Natural killer cell (primary cell): ENCODE data around the gene PJA2. TPM values are rescaled to one million over a fixed set of nuclear protein-coding genes. Genes with fewer than 3 reads are reported as not detected.

Source experiments
- ATAC-seq, 3 donors: fragments of 150-1000 bp in 2 of 3; fragments of 200-7000 bp in 1 of 3; cut with Tn5 transposase; 1 replicate in 1 of 3; 2 replicates in 2 of 3; pipeline ENCODE4 v1.10.0; 2021; ENCODE audit warnings: mild to moderate bottlenecking in 2 of 3, moderate library complexity in 2 of 3
- DNase-seq, 2 donors: peaks; one replicate each; pipeline versions ENCODE4 v3.0.0 to v3.0.0-alpha.2; 2013 to 2021; ENCODE audit warnings: mixed read lengths in 1 of 2
- H3K27ac ChIP-seq: one replicate; pipeline ENCODE4 v1.5.1; 2013; ENCODE audit warnings: mild to moderate bottlenecking, low read length
- H3K27me3 ChIP-seq: one replicate; pipeline ENCODE4 v1.6.1; 2013; ENCODE audit warnings: low read length; ENCODE audit not compliant: control insufficient read depth, insufficient read depth
- H3K36me3 ChIP-seq: one replicate; pipeline ENCODE4 v1.6.1; 2013; ENCODE audit warnings: low read length; ENCODE audit not compliant: control insufficient read depth, insufficient read depth
- H3K4me1 ChIP-seq: one replicate; pipeline ENCODE4 v1.6.1; 2013; ENCODE audit warnings: low read length; ENCODE audit not compliant: control insufficient read depth, insufficient read depth
- H3K4me3 ChIP-seq: one replicate; pipeline ENCODE4 v1.5.1; 2013; ENCODE audit warnings: low read length
- H3K9me3 ChIP-seq: one replicate; pipeline ENCODE4 v1.6.1; 2013; ENCODE audit warnings: low read length; ENCODE audit not compliant: control insufficient read depth, insufficient read depth
- H3K27ac Mint-ChIP-seq, 2 donors: one replicate each; pipeline ENCODE4 v1.8.0; 2022; ENCODE audit warnings: mild to moderate bottlenecking in 2 of 2, mixed read lengths in 2 of 2, moderate library complexity in 1 of 2
- H3K27me3 Mint-ChIP-seq, 2 donors: one replicate each; pipeline ENCODE4 v1.8.0; 2022; ENCODE audit warnings: low read depth in 2 of 2, mixed read lengths in 2 of 2
- H3K36me3 Mint-ChIP-seq: one replicate; pipeline ENCODE4 v1.8.0; 2022; ENCODE audit warnings: mixed read lengths
- H3K4me1 Mint-ChIP-seq, 2 donors: one replicate each; pipeline ENCODE4 v1.8.0; 2022; ENCODE audit warnings: mixed read lengths in 2 of 2
- H3K4me3 Mint-ChIP-seq: one replicate; pipeline ENCODE4 v1.8.0; 2022; ENCODE audit warnings: mild to moderate bottlenecking, moderate library complexity, mixed read lengths
- H3K9me3 Mint-ChIP-seq, 2 donors: one replicate each; pipeline ENCODE4 v1.8.0; 2022; ENCODE audit warnings: mixed read lengths in 2 of 2
- CTCF ChIP-seq: fragments of 200-600 bp; IDR thresholded peaks from one replicate; pipeline ENCODE4 v1.8.0; 2022; ENCODE audit warnings: antibody characterized with exemption
- WGBS: methylation state at CpG from one replicate; pipeline ENCODE4 v1.1.7; 2013; ENCODE audit warnings: missing lambda C conversion rate; ENCODE audit not compliant: insufficient coverage; 5-methylcytosine and 5-hydroxymethylcytosine counted together
- intact Hi-C: fragments of 100-400 bp; cut with micrococcal nuclease; formaldehyde crosslinking; loops from one replicate; pipeline ENCODE4 v1.14.2; 2022
- total RNA-seq, 4 donors: library from RNA; stranded (reverse); fragments of 120-200 nt in 1 of 4; gene quantifications; one replicate each; pipeline versions ENCODE4 v1.2.3 to v1.2.4, GENCODE V29; 2013 to 2022

PJA2 gene
- total RNA-seq, 3 donors from 2014 or later (not counting 1 experiment from before 2014, with no cell fraction given): 85.6 to 99.8 (median 90.8) TPM

GRCh38 chr5:109410389-109411148, 795 bp upstream of the PJA2 start:
- H3K27ac Mint-ChIP-seq: peak overlapping the region; percentile 99 to 100
- H3K36me3 Mint-ChIP-seq: no peaks in the 10 kb centered on the region
- H3K27me3 Mint-ChIP-seq: no peaks in the 10 kb centered on the region
- peaks cover 46 to 48% of the 10 kb centered on the region in 2 donors for H3K4me1 Mint-ChIP-seq
- H3K27me3 ChIP-seq: no peaks in the 10 kb centered on the region
- peak; percentile 14 to 38 (median 21) for ATAC-seq
- no peaks in the 10 kb centered on the region for H3K9me3 Mint-ChIP-seq
- peaks cover 3% of the 10 kb centered on the region for H3K4me1 ChIP-seq
- no peaks in the 10 kb centered on the region for H3K36me3 ChIP-seq
- H3K4me3 Mint-ChIP-seq: peak overlapping the region; percentile 99
- intact Hi-C loops: loop anchor here (1.0 to 2.0 kb wide), 3 partner anchors 278 to 1028 kb away; partner anchors contain the start of genes FBXL17 and MAN2A1
- 1% methylated on average over 23 of the region's 26 CpGs for WGBS
- peak; percentile 51 to 69 for DNase-seq
- peak overlapping the region; percentile 99 for H3K4me3 ChIP-seq
- no peak for TF ChIP-seq CTCF
- H3K9me3 ChIP-seq: no peaks in the 10 kb centered on the region
- peak overlapping the region; percentile 100 for H3K27ac ChIP-seq

GRCh38 chr5:109408991-109409843, 557 bp downstream of the PJA2 start:
- no peak for TF ChIP-seq CTCF
- under 1% methylated on average over 52 of the region's 52 CpGs for WGBS
- H3K36me3 ChIP-seq: no peaks in the 10 kb centered on the region
- H3K4me3 ChIP-seq: peak overlapping the region; percentile 99
- intact Hi-C loops: loop anchor here (2.0 to 5.0 kb wide), 3 partner anchors 16 to 1330 kb away; partner anchors contain the start of gene SLC25A46
- H3K4me1 Mint-ChIP-seq: peaks cover 51 to 58% of the 10 kb centered on the region in 2 donors
- H3K27me3 Mint-ChIP-seq: no peaks in the 10 kb centered on the region
- H3K9me3 ChIP-seq: peaks cover under 1% of the 10 kb centered on the region
- DNase-seq (peak; percentile 83 to 93), ATAC-seq (peak; percentile 46 to 69 (median 58))
- peak overlapping the region; percentile 99 for H3K4me3 Mint-ChIP-seq
- H3K4me1 ChIP-seq: peaks cover 4% of the 10 kb centered on the region
- H3K27ac ChIP-seq: peak overlapping the region; percentile 100
- H3K9me3 Mint-ChIP-seq: no peaks in the 10 kb centered on the region
- peak overlapping the region; percentile 99 to 100 for H3K27ac Mint-ChIP-seq
- H3K27me3 ChIP-seq: no peaks in the 10 kb centered on the region
- no peaks in the 10 kb centered on the region for H3K36me3 Mint-ChIP-seq

DNA sequence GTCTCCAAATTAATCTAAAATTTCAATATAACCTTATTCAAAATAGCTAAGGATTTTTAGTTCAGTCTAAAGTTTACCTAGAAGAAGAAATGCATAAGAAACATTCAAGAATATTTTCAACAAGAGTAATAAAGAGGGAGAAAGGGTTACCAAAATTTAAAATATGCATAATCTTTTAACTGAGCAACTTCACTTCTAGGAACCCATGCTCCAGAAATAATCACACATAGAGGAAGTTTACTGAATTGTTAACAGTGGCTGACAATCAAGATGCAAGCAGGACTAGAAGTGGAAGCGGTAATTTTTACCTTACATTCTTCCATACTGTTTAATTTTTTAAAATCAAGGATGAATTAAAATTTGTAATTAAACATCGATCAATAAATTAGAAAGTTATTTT, 1.9 kb downstream of the PJA2 start:
- Histone ChIP-seq H3K9me3 (peaks cover 3% of the 10 kb centered on the region), H3K27me3 (no peaks in the 10 kb centered on the region), H3K4me3 (peak overlapping the region; percentile 99), H3K27ac (peak overlapping the region; percentile 53), H3K36me3 (no peaks in the 10 kb centered on the region), H3K4me1 (peaks cover 9% of the 10 kb centered on the region)
- H3K27ac Mint-ChIP-seq: peak overlapping the region; percentile 99 to 100
- no peaks in the 10 kb centered on the region for H3K9me3 Mint-ChIP-seq
- intact Hi-C loops: loop anchor here (2.0 to 5.0 kb wide), 3 partner anchors 15 to 1331 kb away; partner anchors contain the start of gene SLC25A46
- H3K4me3 Mint-ChIP-seq: peak overlapping the region; percentile 99
- peak in 1 of 2 donors; percentile 23 for DNase-seq
- H3K4me1 Mint-ChIP-seq: peaks cover 53 to 68% of the 10 kb centered on the region in 2 donors
- TF ChIP-seq CTCF: no peak
- no peaks in the 10 kb centered on the region for H3K36me3 Mint-ChIP-seq
- no peak for ATAC-seq
- no peaks in the 10 kb centered on the region for H3K27me3 Mint-ChIP-seq
- WGBS: no CpG with 5 or more reads among the region's 2 CpGs
